GM23338 (cell line): ENCODE measurements around the gene CRACDL. TPM values are rescaled to one million over a fixed set of nuclear protein-coding genes. Genes with fewer than 3 reads are reported as not detected.

Experiments used
- ATAC-seq: fragments of 200-7000 bp; cut with Tn5 transposase; 3 replicates; pipeline ENCODE4 v1.9.1; 2020
- DNase-seq: peaks from one replicate; pipeline ENCODE4 v3.0.0-alpha.2; 2015; ENCODE audit warnings: low spot score
- H2AFZ ChIP-seq: fragments of 200-600 bp; sonication (generic); 2 replicates; pipeline ENCODE4 v1.8.0; 2016; ENCODE audit warnings: antibody characterized with exemption, mild to moderate bottlenecking, moderate library complexity
- H3F3A ChIP-seq: fragments of 200-600 bp; sonication (generic); replicated peaks from 2 replicates; pipeline ENCODE4 v1.8.0; 2017; ENCODE audit warnings: antibody characterized with exemption, mixed run types, low read depth
- H3K27ac ChIP-seq: fragments of 200-600 bp; sonication (generic); 2 replicates; pipeline ENCODE4 v1.6.1; 2016; ENCODE audit warnings: low read depth
- H3K27me3 ChIP-seq: fragments of 200-600 bp; sonication (generic); 2 replicates; pipeline ENCODE4 v1.8.0; 2016; ENCODE audit warnings: mild to moderate bottlenecking, mixed run types, moderate library complexity; ENCODE audit not compliant: insufficient read depth
- H3K36me3 ChIP-seq: fragments of 200-600 bp; sonication (generic); 2 replicates; pipeline ENCODE4 v1.8.0; 2016; ENCODE audit warnings: mild to moderate bottlenecking; ENCODE audit not compliant: insufficient read depth
- H3K4me1 ChIP-seq: fragments of 200-600 bp; sonication (generic); 2 replicates; pipeline ENCODE4 v1.8.0; 2016; ENCODE audit warnings: mild to moderate bottlenecking, moderate library complexity; ENCODE audit not compliant: insufficient read depth
- H3K4me2 ChIP-seq: fragments of 200-600 bp; sonication (generic); 2 replicates; pipeline ENCODE4 v1.7.1; 2017; ENCODE audit warnings: mixed run types
- H3K4me3 ChIP-seq: fragments of 200-600 bp; sonication (generic); 2 replicates; pipeline ENCODE4 v1.6.1; 2016; ENCODE audit warnings: mixed run types
- H3K79me2 ChIP-seq: fragments of 200-600 bp; sonication (generic); replicated peaks from 2 replicates; pipeline ENCODE4 v1.8.0; 2017; ENCODE audit warnings: mild to moderate bottlenecking; ENCODE audit not compliant: insufficient read depth
- H3K9me2 ChIP-seq: fragments of 200-600 bp; sonication (generic); 2 replicates; pipeline ENCODE4 v1.8.0; 2017; ENCODE audit not compliant: insufficient read depth
- H4K20me1 ChIP-seq: fragments of 200-600 bp; sonication (generic); replicated peaks from 2 replicates; pipeline ENCODE4 v1.8.0; 2017; ENCODE audit warnings: mild to moderate bottlenecking; ENCODE audit not compliant: insufficient read depth
- H3K27ac Mint-ChIP-seq: 2 replicates; pipeline ENCODE4 v1.8.0; 2020; ENCODE audit warnings: inconsistent platforms, mild to moderate bottlenecking, moderate library complexity, mixed read lengths
- H3K27me3 Mint-ChIP-seq: 3 replicates; pipeline ENCODE4 v1.8.0; 2022; ENCODE audit warnings: low read depth, mild to moderate bottlenecking, moderate library complexity, mixed read lengths, inconsistent platforms; ENCODE audit not compliant: insufficient read depth, poor library complexity
- H3K36me3 Mint-ChIP-seq: 3 replicates; pipeline ENCODE4 v1.8.0; 2021; ENCODE audit warnings: low read depth, mild to moderate bottlenecking, inconsistent platforms, moderate library complexity, mixed read lengths
- H3K4me1 Mint-ChIP-seq: 3 replicates; pipeline ENCODE4 v1.8.0; 2020; ENCODE audit warnings: mild to moderate bottlenecking, inconsistent platforms, mixed read lengths
- H3K4me3 Mint-ChIP-seq: 3 replicates; pipeline ENCODE4 v1.8.0; 2021; ENCODE audit warnings: moderate library complexity, mild to moderate bottlenecking, inconsistent platforms, mixed read lengths
- H3K9me3 Mint-ChIP-seq: 3 replicates; pipeline ENCODE4 v1.8.0; 2020; ENCODE audit warnings: moderate library complexity, mild to moderate bottlenecking, inconsistent platforms, mixed read lengths
- CREB1 ChIP-seq: fragments of 250-450 bp; sonication (Bioruptor Pico); IDR thresholded peaks from 2 replicates; pipeline ENCODE4 v1.5.0; 2020; ENCODE audit warnings: low read depth, mild to moderate bottlenecking, moderate library complexity
- EZH2phosphoT487 ChIP-seq: fragments of 200-600 bp; sonication (generic); IDR thresholded peaks from one replicate; pipeline ENCODE4 v1.8.1; 2018; ENCODE audit warnings: antibody characterized with exemption; ENCODE audit not compliant: unreplicated experiment
- JUNB ChIP-seq: IDR thresholded peaks from one replicate; pipeline ENCODE4 v1.6.1; 2016; ENCODE audit warnings: antibody characterized with exemption; ENCODE audit not compliant: unreplicated experiment
- NANOG ChIP-seq: IDR thresholded peaks from 2 replicates; pipeline ENCODE4 v1.6.1; 2016; ENCODE audit warnings: antibody characterized with exemption, borderline replicate concordance
- POLR2AphosphoS5 ChIP-seq: IDR thresholded peaks from 2 replicates; pipeline ENCODE4 v1.6.1; 2016; ENCODE audit warnings: antibody characterized with exemption, low read depth
- STAT1 ChIP-seq: IDR thresholded peaks from one replicate; pipeline ENCODE4 v1.6.1; 2016; ENCODE audit warnings: antibody characterized with exemption; ENCODE audit not compliant: unreplicated experiment
- ZNF114 ChIP-seq: fragments of 250-450 bp; sonication (Bioruptor Pico); IDR thresholded peaks from 2 replicates; pipeline ENCODE4 v1.5.0; 2020; ENCODE audit warnings: mild to moderate bottlenecking, moderate library complexity
- ZNF331 ChIP-seq: fragments of 250-450 bp; sonication (Bioruptor Pico); IDR thresholded peaks from 2 replicates; pipeline ENCODE4 v1.5.0; 2020; ENCODE audit warnings: low read depth, mild to moderate bottlenecking, moderate library complexity
- polyA plus RNA-seq: library from polyadenylated mRNA; unstranded; fragments of >200 nt; fragmentation: Nextera tagmentation; extraction: Ambion mirVana; gene quantifications from 2 replicates; pipeline ENCODE4 v1.2.1, GENCODE V29; 2016
- total RNA-seq: library from RNA; depleted of rRNA; stranded (reverse); fragments of >200 nt; shearing (Covaris generic); gene quantifications from 2 replicates; pipeline ENCODE4 v1.2.3, GENCODE V29; 2014
- TF ChIP-seq, protein P1 (sequence below): IDR thresholded peaks from one replicate; pipeline ENCODE4 v1.6.1; 2018; ENCODE audit warnings: antibody characterized with exemption; ENCODE audit not compliant: unreplicated experiment
- TF ChIP-seq, protein P2 (sequence below): IDR thresholded peaks from 2 replicates; pipeline ENCODE4 v1.6.1; 2016; ENCODE audit warnings: antibody characterized with exemption
- TF ChIP-seq, protein P3 (sequence below): fragments of 250-450 bp; sonication (Bioruptor Pico); IDR thresholded peaks from 2 replicates; pipeline ENCODE4 v1.5.0; 2020; ENCODE audit warnings: mild to moderate bottlenecking, moderate library complexity

The CRACDL gene
- total and polyA plus RNA-seq, 2 experiments from 2014 or later, result 0.14 to 0.16 TPM

DNA sequence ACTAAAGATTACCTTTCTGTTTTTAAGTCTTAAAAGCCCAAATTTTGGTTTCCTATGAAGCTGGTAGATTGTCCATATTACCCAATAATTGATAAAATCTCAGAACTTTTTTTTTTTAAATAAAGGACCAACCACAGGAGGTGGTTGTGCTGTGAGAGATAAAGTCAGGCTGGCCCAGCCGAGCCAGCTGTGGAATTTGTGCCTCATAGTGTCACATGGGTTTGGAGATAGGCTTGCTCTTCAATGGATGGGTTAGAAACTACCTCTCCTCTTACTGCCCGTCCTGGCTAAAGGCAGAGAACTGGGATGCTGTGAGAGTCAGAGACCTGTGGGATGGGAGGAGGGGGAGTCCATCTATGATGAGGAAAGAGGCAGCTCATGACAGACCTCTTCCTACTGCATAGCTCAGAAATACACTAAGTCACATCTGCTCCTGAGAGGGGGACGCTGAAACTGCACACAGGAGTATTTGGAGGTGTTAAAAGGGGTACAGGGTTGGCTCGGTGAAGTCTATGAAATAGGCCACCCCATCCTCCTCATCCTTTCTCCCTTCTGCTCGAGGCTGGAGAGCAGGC is 105.4 kb downstream of the CRACDL start:
- Histone ChIP-seq H2AFZ (no peak overlapping the region), H3K9me2 (no peaks in the 10 kb centered on the region), H3K4me1 (no peaks in the 10 kb centered on the region), H3K27ac (no peak overlapping the region), H3K79me2 (no peaks in the 10 kb centered on the region), H3K4me2 (no peak overlapping the region), H3K36me3 (no peaks in the 10 kb centered on the region), H3F3A (no peaks in the 10 kb centered on the region), H3K27me3 (no peaks in the 10 kb centered on the region), H3K4me3 (no peak overlapping the region), H4K20me1 (no peaks in the 10 kb centered on the region)
- DNase-seq (no peak), ATAC-seq (no peak)
- TF ChIP-seq POLR2AphosphoS5, result no peak
- H3K36me3 Mint-ChIP-seq, result no peaks in the 10 kb centered on the region
- H3K27me3 Mint-ChIP-seq, result peaks cover 2% of the 10 kb centered on the region
- no peak overlapping the region for H3K27ac Mint-ChIP-seq
- H3K4me1 Mint-ChIP-seq, result no peaks in the 10 kb centered on the region; the same call in 2 of the 3 replicates
- H3K9me3 Mint-ChIP-seq, result no peaks in the 10 kb centered on the region
- no peak overlapping the region for H3K4me3 Mint-ChIP-seq

DNA sequence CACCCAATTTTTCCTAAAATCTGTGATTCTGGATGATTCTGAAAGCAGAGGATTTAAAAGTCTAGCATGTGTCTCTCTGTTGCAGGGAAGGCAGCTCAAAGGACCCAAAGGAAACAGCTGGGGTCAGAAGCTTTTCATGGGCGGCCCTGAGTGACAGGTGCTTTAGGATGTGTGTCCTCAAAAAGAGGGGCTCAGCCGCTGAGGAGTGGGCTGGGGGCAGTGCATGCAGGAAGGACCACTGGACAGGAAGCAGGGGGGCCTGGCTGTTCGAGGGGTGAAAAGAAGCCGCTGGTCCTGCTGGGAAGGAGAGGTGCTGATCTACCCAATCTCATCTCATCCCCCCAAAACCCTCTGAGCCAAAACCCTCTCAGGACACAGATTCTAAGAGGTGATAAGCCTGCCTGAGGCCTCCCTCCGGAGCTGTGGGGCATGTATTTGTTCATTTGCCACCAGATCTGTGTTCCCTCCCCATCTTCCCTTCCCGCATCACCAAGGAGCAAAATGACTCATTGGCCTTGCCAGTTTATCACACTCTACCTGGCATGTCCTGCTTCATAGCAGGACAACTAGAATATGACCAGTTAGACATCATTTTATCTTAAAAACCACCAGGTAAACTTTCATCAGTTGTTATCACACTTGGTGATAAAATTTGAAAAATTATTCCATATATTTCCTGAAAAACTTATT is 106.3 kb downstream of the CRACDL start:
- H3K27ac Mint-ChIP-seq, result no peak overlapping the region
- no peak overlapping the region for H3K4me3 Mint-ChIP-seq
- Histone ChIP-seq H3K4me3 (no peak overlapping the region), H3K4me1 (no peaks in the 10 kb centered on the region), H3K9me2 (no peaks in the 10 kb centered on the region), H2AFZ (no peak overlapping the region), H3F3A (no peaks in the 10 kb centered on the region), H4K20me1 (no peaks in the 10 kb centered on the region), H3K36me3 (no peaks in the 10 kb centered on the region), H3K27ac (no peak overlapping the region), H3K4me2 (no peak overlapping the region), H3K27me3 (peaks cover 3% of the 10 kb centered on the region; the same call in 1 of the 2 replicates), H3K79me2 (no peaks in the 10 kb centered on the region)
- H3K36me3 Mint-ChIP-seq, result no peaks in the 10 kb centered on the region
- ATAC-seq (no peak), DNase-seq (no peak)
- no peaks in the 10 kb centered on the region; the same call in 2 of the 3 replicates for H3K4me1 Mint-ChIP-seq
- H3K27me3 Mint-ChIP-seq, result peaks cover 7% of the 10 kb centered on the region
- H3K9me3 Mint-ChIP-seq, result no peaks in the 10 kb centered on the region
- TF ChIP-seq, protein P1, sequence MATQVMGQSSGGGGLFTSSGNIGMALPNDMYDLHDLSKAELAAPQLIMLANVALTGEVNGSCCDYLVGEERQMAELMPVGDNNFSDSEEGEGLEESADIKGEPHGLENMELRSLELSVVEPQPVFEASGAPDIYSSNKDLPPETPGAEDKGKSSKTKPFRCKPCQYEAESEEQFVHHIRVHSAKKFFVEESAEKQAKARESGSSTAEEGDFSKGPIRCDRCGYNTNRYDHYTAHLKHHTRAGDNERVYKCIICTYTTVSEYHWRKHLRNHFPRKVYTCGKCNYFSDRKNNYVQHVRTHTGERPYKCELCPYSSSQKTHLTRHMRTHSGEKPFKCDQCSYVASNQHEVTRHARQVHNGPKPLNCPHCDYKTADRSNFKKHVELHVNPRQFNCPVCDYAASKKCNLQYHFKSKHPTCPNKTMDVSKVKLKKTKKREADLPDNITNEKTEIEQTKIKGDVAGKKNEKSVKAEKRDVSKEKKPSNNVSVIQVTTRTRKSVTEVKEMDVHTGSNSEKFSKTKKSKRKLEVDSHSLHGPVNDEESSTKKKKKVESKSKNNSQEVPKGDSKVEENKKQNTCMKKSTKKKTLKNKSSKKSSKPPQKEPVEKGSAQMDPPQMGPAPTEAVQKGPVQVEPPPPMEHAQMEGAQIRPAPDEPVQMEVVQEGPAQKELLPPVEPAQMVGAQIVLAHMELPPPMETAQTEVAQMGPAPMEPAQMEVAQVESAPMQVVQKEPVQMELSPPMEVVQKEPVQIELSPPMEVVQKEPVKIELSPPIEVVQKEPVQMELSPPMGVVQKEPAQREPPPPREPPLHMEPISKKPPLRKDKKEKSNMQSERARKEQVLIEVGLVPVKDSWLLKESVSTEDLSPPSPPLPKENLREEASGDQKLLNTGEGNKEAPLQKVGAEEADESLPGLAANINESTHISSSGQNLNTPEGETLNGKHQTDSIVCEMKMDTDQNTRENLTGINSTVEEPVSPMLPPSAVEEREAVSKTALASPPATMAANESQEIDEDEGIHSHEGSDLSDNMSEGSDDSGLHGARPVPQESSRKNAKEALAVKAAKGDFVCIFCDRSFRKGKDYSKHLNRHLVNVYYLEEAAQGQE, result no peak
- TF ChIP-seq CREB1, result no peak
- TF ChIP-seq NANOG, result no peak
- TF ChIP-seq POLR2AphosphoS5, result no peak
- TF ChIP-seq, protein P2, sequence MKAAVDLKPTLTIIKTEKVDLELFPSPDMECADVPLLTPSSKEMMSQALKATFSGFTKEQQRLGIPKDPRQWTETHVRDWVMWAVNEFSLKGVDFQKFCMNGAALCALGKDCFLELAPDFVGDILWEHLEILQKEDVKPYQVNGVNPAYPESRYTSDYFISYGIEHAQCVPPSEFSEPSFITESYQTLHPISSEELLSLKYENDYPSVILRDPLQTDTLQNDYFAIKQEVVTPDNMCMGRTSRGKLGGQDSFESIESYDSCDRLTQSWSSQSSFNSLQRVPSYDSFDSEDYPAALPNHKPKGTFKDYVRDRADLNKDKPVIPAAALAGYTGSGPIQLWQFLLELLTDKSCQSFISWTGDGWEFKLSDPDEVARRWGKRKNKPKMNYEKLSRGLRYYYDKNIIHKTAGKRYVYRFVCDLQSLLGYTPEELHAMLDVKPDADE, result no peak
- no peak for TF ChIP-seq STAT1
- no peak for TF ChIP-seq ZNF114
- TF ChIP-seq, protein P3, sequence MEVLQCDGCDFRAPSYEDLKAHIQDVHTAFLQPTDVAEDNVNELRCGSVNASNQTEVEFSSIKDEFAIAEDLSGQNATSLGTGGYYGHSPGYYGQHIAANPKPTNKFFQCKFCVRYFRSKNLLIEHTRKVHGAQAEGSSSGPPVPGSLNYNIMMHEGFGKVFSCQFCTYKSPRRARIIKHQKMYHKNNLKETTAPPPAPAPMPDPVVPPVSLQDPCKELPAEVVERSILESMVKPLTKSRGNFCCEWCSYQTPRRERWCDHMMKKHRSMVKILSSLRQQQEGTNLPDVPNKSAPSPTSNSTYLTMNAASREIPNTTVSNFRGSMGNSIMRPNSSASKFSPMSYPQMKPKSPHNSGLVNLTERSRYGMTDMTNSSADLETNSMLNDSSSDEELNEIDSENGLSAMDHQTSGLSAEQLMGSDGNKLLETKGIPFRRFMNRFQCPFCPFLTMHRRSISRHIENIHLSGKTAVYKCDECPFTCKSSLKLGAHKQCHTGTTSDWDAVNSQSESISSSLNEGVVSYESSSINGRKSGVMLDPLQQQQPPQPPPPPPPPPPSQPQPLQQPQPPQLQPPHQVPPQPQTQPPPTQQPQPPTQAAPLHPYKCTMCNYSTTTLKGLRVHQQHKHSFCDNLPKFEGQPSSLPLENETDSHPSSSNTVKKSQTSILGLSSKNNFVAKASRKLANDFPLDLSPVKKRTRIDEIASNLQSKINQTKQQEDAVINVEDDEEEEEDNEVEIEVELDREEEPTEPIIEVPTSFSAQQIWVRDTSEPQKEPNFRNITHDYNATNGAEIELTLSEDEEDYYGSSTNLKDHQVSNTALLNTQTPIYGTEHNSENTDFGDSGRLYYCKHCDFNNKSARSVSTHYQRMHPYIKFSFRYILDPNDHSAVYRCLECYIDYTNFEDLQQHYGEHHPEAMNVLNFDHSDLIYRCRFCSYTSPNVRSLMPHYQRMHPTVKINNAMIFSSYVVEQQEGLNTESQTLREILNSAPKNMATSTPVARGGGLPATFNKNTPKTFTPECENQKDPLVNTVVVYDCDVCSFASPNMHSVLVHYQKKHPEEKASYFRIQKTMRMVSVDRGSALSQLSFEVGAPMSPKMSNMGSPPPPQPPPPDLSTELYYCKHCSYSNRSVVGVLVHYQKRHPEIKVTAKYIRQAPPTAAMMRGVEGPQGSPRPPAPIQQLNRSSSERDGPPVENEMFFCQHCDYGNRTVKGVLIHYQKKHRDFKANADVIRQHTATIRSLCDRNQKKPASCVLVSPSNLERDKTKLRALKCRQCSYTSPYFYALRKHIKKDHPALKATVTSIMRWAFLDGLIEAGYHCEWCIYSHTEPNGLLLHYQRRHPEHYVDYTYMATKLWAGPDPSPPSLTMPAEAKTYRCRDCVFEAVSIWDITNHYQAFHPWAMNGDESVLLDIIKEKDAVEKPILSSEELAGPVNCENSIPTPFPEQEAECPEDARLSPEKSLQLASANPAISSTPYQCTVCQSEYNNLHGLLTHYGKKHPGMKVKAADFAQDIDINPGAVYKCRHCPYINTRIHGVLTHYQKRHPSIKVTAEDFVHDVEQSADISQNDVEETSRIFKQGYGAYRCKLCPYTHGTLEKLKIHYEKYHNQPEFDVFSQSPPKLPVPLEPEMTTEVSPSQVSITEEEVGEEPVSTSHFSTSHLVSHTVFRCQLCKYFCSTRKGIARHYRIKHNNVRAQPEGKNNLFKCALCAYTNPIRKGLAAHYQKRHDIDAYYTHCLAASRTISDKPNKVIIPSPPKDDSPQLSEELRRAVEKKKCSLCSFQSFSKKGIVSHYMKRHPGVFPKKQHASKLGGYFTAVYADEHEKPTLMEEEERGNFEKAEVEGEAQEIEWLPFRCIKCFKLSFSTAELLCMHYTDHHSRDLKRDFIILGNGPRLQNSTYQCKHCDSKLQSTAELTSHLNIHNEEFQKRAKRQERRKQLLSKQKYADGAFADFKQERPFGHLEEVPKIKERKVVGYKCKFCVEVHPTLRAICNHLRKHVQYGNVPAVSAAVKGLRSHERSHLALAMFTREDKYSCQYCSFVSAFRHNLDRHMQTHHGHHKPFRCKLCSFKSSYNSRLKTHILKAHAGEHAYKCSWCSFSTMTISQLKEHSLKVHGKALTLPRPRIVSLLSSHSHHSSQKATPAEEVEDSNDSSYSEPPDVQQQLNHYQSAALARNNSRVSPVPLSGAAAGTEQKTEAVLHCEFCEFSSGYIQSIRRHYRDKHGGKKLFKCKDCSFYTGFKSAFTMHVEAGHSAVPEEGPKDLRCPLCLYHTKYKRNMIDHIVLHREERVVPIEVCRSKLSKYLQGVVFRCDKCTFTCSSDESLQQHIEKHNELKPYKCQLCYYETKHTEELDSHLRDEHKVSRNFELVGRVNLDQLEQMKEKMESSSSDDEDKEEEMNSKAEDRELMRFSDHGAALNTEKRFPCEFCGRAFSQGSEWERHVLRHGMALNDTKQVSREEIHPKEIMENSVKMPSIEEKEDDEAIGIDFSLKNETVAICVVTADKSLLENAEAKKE (CRISPR knock-in tag), result no peak
- TF ChIP-seq ZNF331 (CRISPR knock-in tag), result no peak
- TF ChIP-seq JUNB, result no peak
- no peak for TF ChIP-seq EZH2phosphoT487
